Large intestine (tissue), 3 donors: Measurements from ENCODE around the gene B4GALT6. TPM values are rescaled to one million over a fixed set of nuclear protein-coding genes. Genes with fewer than 3 reads are reported as not detected.

Experiments used
- DNase-seq, 2 donors: peaks; one replicate each; pipeline versions ENCODE4 v3.0.0 to v3.0.0-alpha.2; 2013
- H3K27ac ChIP-seq: one replicate; pipeline ENCODE4 v1.5.1; 2013; ENCODE audit warnings: low read length
- H3K27me3 ChIP-seq: 2 replicates; pipeline ENCODE4 v1.6.1; 2013; ENCODE audit warnings: low read length; ENCODE audit not compliant: control insufficient read depth, insufficient read depth
- H3K36me3 ChIP-seq: 2 replicates; pipeline ENCODE4 v1.6.1; 2013; ENCODE audit warnings: low read length; ENCODE audit not compliant: control insufficient read depth, insufficient read depth
- H3K4me1 ChIP-seq: one replicate; pipeline ENCODE4 v1.6.1; 2013; ENCODE audit warnings: low read length; ENCODE audit not compliant: control insufficient read depth, insufficient read depth
- H3K4me3 ChIP-seq: one replicate; pipeline ENCODE4 v1.5.1; 2013; ENCODE audit warnings: low read length
- H3K9me3 ChIP-seq: one replicate; pipeline ENCODE4 v1.6.1; 2013; ENCODE audit warnings: mild to moderate bottlenecking, low read depth, low read length, moderate library complexity; ENCODE audit not compliant: control insufficient read depth
- WGBS: methylation state at CpG from one replicate; pipeline ENCODE4 v1.1.5; 2013; ENCODE audit warnings: low lambda C conversion rate; ENCODE audit not compliant: insufficient coverage; 5-methylcytosine and 5-hydroxymethylcytosine counted together
- polyA plus RNA-seq: library from polyadenylated mRNA; unstranded; fragments of 120-200 nt; gene quantifications from one replicate; pipeline ENCODE4 v1.2.1, GENCODE V29; 2013

Gene B4GALT6
- polyA plus RNA-seq, 1 donor: 12.4 TPM

DNA sequence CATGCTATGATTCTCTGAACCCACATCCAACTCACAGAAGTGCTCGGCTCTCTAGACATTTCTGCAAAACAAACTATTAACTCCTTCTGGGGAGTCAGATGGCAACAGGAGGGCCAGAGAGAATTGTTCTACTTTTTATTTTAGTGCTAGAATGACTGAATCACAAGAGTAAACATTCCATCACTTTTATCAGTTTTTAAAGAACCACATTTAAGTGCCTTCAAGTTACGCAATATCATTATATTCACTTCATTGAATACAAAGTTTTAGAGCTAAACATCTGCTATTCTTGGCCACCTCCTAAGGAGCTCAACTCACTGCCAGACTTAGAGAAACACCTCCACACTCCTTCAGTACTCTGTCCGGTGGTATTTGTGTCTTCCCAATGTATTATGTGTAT is 22.4 kb downstream of the B4GALT6 start:
- DNase-seq: no peak
- whole genome bisulfite sequencing: 0% methylated on average over 1 of the region's 3 CpGs

DNA sequence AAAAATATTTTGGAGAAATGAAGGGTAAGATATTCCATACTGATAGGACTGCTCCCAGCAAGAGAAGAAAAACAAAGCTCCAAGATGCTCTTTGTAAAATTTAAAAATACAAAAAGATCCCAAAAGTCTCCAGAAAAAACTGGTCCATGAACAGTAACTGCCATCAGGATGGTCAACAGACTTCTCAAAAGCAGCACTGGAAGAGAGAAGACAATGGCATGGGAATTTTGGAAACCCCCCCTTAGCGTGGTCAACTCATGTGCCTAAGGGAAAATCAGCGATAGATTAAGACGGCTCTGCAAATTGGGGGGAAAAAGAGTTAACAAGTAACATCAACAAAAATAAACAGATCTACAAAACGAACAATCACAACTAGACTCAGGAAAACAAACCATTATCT is 23.6 kb downstream of the B4GALT6 start:
- no peaks in the 10 kb centered on the region for H3K9me3 ChIP-seq
- WGBS: 95% methylated on average over 3 of the region's 4 CpGs

More for the DNA sequence above, 22.4 kb downstream of the B4GALT6 start:
- no peak overlapping the region for H3K4me3 ChIP-seq
- H3K9me3 ChIP-seq: no peaks in the 10 kb centered on the region
- no peak overlapping the region for H3K27ac ChIP-seq
- no peaks in the 10 kb centered on the region for H3K27me3 ChIP-seq
- peaks cover 18% of the 10 kb centered on the region for H3K4me1 ChIP-seq
- no peaks in the 10 kb centered on the region for H3K36me3 ChIP-seq

DNA sequence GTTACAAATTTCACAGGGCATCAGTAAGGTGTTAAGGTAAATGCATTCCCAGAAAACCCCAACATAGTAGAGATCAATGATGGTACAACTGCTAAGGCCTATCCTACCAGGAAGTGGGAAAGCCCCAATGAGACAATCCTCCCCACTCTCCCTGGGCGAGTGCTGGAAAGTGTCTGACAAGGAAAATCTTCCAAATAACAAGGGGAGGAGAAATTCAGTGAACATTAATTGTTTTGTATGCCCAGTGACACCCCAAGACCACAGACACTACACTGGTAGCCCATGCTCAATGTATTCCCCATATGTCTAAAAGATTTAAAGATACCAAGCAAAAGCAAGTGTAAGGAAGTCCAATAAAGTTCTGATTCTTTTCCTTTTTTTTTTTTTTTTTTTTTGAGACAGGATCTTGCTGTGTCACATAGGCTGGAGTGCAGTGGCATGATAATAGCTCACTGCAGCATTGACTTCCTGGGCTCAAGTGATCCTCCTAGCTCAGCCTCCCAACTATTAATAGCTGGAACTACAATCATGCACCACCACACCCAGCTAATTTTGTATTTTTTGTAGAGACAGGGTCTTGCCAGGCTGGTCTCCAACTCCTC is 24.7 kb downstream of the B4GALT6 start:
- no peaks in the 10 kb centered on the region for H3K27me3 ChIP-seq
- H3K27ac ChIP-seq: peak overlapping the region; percentile 42
- no peak for DNase-seq
- no peaks in the 10 kb centered on the region for H3K36me3 ChIP-seq
- H3K9me3 ChIP-seq: no peaks in the 10 kb centered on the region
- H3K4me3 ChIP-seq: no peak overlapping the region
- WGBS: no CpG with 5 or more reads among the region's 1 CpG
- H3K4me1 ChIP-seq: peaks cover 18% of the 10 kb centered on the region

More for the DNA sequence above, 23.6 kb downstream of the B4GALT6 start:
- no peaks in the 10 kb centered on the region for H3K36me3 ChIP-seq
- DNase-seq: no peak
- no peak overlapping the region for H3K4me3 ChIP-seq
- no peaks in the 10 kb centered on the region for H3K27me3 ChIP-seq
- peaks cover 18% of the 10 kb centered on the region for H3K4me1 ChIP-seq
- H3K27ac ChIP-seq: no peak overlapping the region

GRCh38 chr18:31658670-31659575 is 25.5 kb downstream of the B4GALT6 start:
- WGBS: no CpG with 5 or more reads among the region's 10 CpGs
- H3K4me1 ChIP-seq: peaks cover 18% of the 10 kb centered on the region
- no peaks in the 10 kb centered on the region for H3K36me3 ChIP-seq
- no peaks in the 10 kb centered on the region for H3K9me3 ChIP-seq
- H3K27ac ChIP-seq: peak overlapping the region; percentile 61
- no peaks in the 10 kb centered on the region for H3K27me3 ChIP-seq
- DNase-seq: peak in 1 of 2 donors; percentile 57
- H3K4me3 ChIP-seq: no peak overlapping the region

GRCh38 chr18:31657823-31658669 is 26.3 kb downstream of the B4GALT6 start:
- Histone ChIP-seq H3K27me3 (no peaks in the 10 kb centered on the region), H3K9me3 (no peaks in the 10 kb centered on the region), H3K4me1 (peaks cover 18% of the 10 kb centered on the region), H3K4me3 (no peak overlapping the region), H3K36me3 (no peaks in the 10 kb centered on the region), H3K27ac (peak overlapping the region; percentile 61)
- 3% methylated on average over 3 of the region's 12 CpGs for WGBS
- peak in 1 of 2 donors; percentile 73 for DNase-seq

- H3K9me3 ChIP-seq: no peaks in the 10 kb centered on the region
- no CpG with 5 or more reads among the region's 2 CpGs for WGBS
- H3K36me3 ChIP-seq: no peaks in the 10 kb centered on the region
- no peak overlapping the region for H3K4me3 ChIP-seq
- no peak overlapping the region for H3K27ac ChIP-seq
- no peak for DNase-seq
- H3K27me3 ChIP-seq: no peaks in the 10 kb centered on the region
- peaks cover 18% of the 10 kb centered on the region for H3K4me1 ChIP-seq
Measured at GRCh38 chr18:31656754-31657153, 27.6 kb downstream of the B4GALT6 start.

DNA sequence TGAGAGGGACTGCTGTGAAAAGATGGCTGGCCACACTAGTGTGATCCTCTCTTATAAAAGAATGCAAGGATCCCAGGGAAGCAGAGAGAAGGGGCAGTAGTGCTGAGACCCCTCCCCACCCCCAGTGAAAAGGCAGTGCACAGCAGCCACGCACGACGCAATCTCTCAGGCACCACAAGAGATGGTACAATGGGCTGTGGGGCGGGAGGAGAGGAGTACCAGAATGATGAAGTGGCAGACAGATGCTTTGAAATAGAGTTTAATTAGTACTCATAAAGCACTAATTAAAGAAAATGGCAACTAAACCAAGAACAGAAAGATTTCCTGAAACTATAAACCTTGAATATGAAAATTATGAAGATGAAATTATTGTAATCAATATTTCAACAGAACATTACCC is 29.0 kb downstream of the B4GALT6 start:
- no peak overlapping the region for H3K27ac ChIP-seq
- peaks cover 18% of the 10 kb centered on the region for H3K4me1 ChIP-seq
- no peaks in the 10 kb centered on the region for H3K36me3 ChIP-seq
- H3K9me3 ChIP-seq: no peaks in the 10 kb centered on the region
- H3K27me3 ChIP-seq: no peaks in the 10 kb centered on the region
- H3K4me3 ChIP-seq: no peak overlapping the region
- WGBS: no CpG with 5 or more reads among the region's 4 CpGs
- no peak for DNase-seq

- no peaks in the 10 kb centered on the region for H3K27me3 ChIP-seq
- H3K9me3 ChIP-seq: no peaks in the 10 kb centered on the region
- no peaks in the 10 kb centered on the region for H3K36me3 ChIP-seq
- WGBS: 100% methylated on average over 1 of the region's 3 CpGs
- H3K4me3 ChIP-seq: no peak overlapping the region
- peaks cover 16% of the 10 kb centered on the region for H3K4me1 ChIP-seq
- no peak for DNase-seq
- no peak overlapping the region for H3K27ac ChIP-seq
Measured at GRCh38 chr18:31652877-31653276, 31.5 kb downstream of the B4GALT6 start.

DNA sequence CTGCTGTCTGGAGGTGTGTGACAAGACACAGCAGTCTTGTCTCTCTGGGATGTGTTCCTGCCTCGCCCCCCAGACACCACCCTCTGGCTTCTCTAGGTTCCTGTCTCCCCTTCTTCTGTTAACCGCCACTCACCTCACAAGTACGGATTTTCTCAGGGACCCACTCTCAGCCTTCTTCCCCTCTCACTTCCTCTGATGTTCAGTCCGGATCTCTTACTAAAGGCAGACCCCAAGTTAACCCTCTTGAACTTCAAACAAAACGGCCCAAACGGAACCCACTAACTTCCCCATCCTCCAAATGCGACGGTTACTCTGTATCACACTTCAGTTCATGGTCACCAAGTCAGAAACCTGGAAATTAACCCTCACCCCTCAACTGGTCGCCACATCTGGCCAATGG is 32.0 kb downstream of the B4GALT6 start:
- WGBS: 80% methylated on average over 1 of the region's 9 CpGs
- no peak overlapping the region for H3K4me3 ChIP-seq

GRCh38 chr18:31651369-31651768 is 33.0 kb downstream of the B4GALT6 start:
- Histone ChIP-seq H3K27ac (no peak overlapping the region), H3K36me3 (no peaks in the 10 kb centered on the region), H3K9me3 (no peaks in the 10 kb centered on the region), H3K4me1 (peaks cover 30% of the 10 kb centered on the region), H3K4me3 (no peak overlapping the region), H3K27me3 (no peaks in the 10 kb centered on the region)
- WGBS: 100% methylated on average over 1 of the region's 4 CpGs
- DNase-seq: no peak

More for the DNA sequence above, 32.0 kb downstream of the B4GALT6 start:
- Histone ChIP-seq H3K27me3 (no peaks in the 10 kb centered on the region), H3K36me3 (no peaks in the 10 kb centered on the region), H3K4me1 (peaks cover 21% of the 10 kb centered on the region), H3K27ac (no peak overlapping the region), H3K9me3 (no peaks in the 10 kb centered on the region)
- DNase-seq: no peak
